Right lobe of liver (tissue), 6 donors: ENCODE data around the gene P2RY11. TPM values are rescaled to one million over a fixed set of nuclear protein-coding genes. Genes with fewer than 3 reads are reported as not detected.

ENCODE experiments used
- ATAC-seq, 4 donors: fragments of 200-7000 bp; cut with Tn5 transposase; one replicate each; pipeline ENCODE4 v1.9.1; 2020; ENCODE audit warnings: mild to moderate bottlenecking in 4 of 4, moderate library complexity in 4 of 4
- DNase-seq, 3 donors: peaks; one replicate each; pipeline ENCODE4 v3.0.0-alpha.2; 2020
- H3K27ac ChIP-seq, 3 donors: fragments of 200-600 bp; one replicate each; pipeline ENCODE4 v1.8.0; 2022
- H3K27me3 ChIP-seq, 2 donors: fragments of 200-600 bp; one replicate each; pipeline ENCODE4 v1.8.0; 2022
- H3K36me3 ChIP-seq, 4 donors: fragments of 200-600 bp; sonication (generic) in 1 of 4; one replicate each; pipeline versions ENCODE4 v1.5.1 to v1.8.0; 2017 to 2022; ENCODE audit warnings: control low read depth in 1 of 4
- H3K4me1 ChIP-seq, 4 donors: fragments of 200-600 bp; sonication (generic) in 1 of 4; one replicate each; pipeline versions ENCODE4 v1.5.1 to v1.8.0; 2017 to 2022; ENCODE audit warnings: control low read depth in 1 of 4
- H3K4me3 ChIP-seq, 3 donors: fragments of 200-600 bp; one replicate each; pipeline ENCODE4 v1.8.0; 2022
- H3K9me3 ChIP-seq, 4 donors: fragments of 200-600 bp; sonication (generic) in 1 of 4; one replicate each; pipeline versions ENCODE4 v1.5.1 to v1.8.0; 2017 to 2022; ENCODE audit warnings: control low read depth in 1 of 4
- CTCF ChIP-seq, 4 donors: fragments of 200-600 bp in 3 of 4; fragments of 450-650 bp in 1 of 4; IDR thresholded peaks; one replicate each; pipeline versions ENCODE4 v1.5.1 to v1.8.0; 2016 to 2022; ENCODE audit warnings: antibody characterized with exemption in 4 of 4, mild to moderate bottlenecking in 2 of 4
- POLR2A ChIP-seq: fragments of 450-650 bp; IDR thresholded peaks from one replicate; pipeline ENCODE4 v1.6.1; 2017; ENCODE audit warnings: antibody characterized with exemption, mild to moderate bottlenecking
- whole genome bisulfite sequencing: methylation state at CpG from one replicate; pipeline ENCODE4 v1.1.6; 2018; ENCODE audit warnings: low coverage, low lambda C conversion rate; ENCODE audit not compliant: insufficient coverage; ENCODE audit errors: missing lambda C conversion rate; 5-methylcytosine and 5-hydroxymethylcytosine counted together
- intact Hi-C, 2 donors: fragments of 100-400 bp; cut with DNase I; formaldehyde crosslinking; loops; one replicate each; pipeline versions ENCODE4 v1.11.2 to v1.14.1; 2022
- small RNA-seq, 2 experiments: library from RNA; depleted of rRNA; stranded (forward); fragments of <200 nt; gene quantifications; one replicate each; pipeline ENCODE3, GENCODE V24; 2016
- total RNA-seq, 6 experiments: library from RNA; depleted of rRNA in 2 of 6; stranded (reverse); fragments of >200 nt in 2 of 6; fragmentation: NEBNext Ultra II Directional in 3 of 6; extraction: Animal tissue kit (Norgen Biotek cat#: 25700) in 3 of 6; gene quantifications; one replicate each; pipeline versions ENCODE4 v1.1.0 to v1.2.4, GENCODE V29; 2016 to 2023
- donor health status: DM: no; HTN: yes; CAD: no.
- donor health status: DM: no; HTN: no; CAD: no.
- donor health status: DM: no; HTN: no; CAD: no.
- donor health status: DM: no; HTN: yes; CAD: no.
- donor health status: DM: no; HTN: yes; CAD: no.

P2RY11 gene
- total RNA-seq, 6 experiments from 2014 or later: 2.9 to 6.8 (median 5.0) TPM

- no peak for DNase-seq
- H3K27me3 ChIP-seq: no peaks in the 10 kb centered on the region
- no peak for ATAC-seq
These were observed 47.0 kb downstream of the P2RY11 start for GRCh38 chr19:10158485-10158884.

GRCh38 chr19:10159610-10160009 is 48.1 kb downstream of the P2RY11 start:
- Histone ChIP-seq H3K27me3 (no peaks in the 10 kb centered on the region), H3K9me3 (no peaks in the 10 kb centered on the region), H3K4me3 (no peak overlapping the region), H3K4me1 (no peaks in the 10 kb centered on the region), H3K36me3 (peaks cover 4 to 74% (median 31%) of the 10 kb centered on the region in 4 donors), H3K27ac (no peak overlapping the region)
- DNase-seq (no peak), ATAC-seq (no peak)
- intact Hi-C loops: no loop called here
- no peak for TF ChIP-seq POLR2A
- no peak for TF ChIP-seq CTCF (IDR thresholded peaks at IDR 0.05)
- WGBS: 93% methylated on average over 12 of the region's 16 CpGs

More at GRCh38 chr19:10158485-10158884, 47.0 kb downstream of the P2RY11 start:
- TF ChIP-seq CTCF (IDR thresholded peaks at IDR 0.05) (no peak), POLR2A (no peak)
- intact Hi-C loops: no loop called here
- Histone ChIP-seq H3K27ac (no peak overlapping the region), H3K9me3 (no peaks in the 10 kb centered on the region), H3K36me3 (peaks cover 4 to 84% (median 36%) of the 10 kb centered on the region in 4 donors), H3K4me1 (no peaks in the 10 kb centered on the region), H3K4me3 (no peak overlapping the region)
- WGBS: 80% methylated on average over 1 of the region's 11 CpGs

- Histone ChIP-seq H3K27ac (no peak overlapping the region), H3K9me3 (no peaks in the 10 kb centered on the region), H3K4me3 (no peak overlapping the region), H3K27me3 (no peaks in the 10 kb centered on the region), H3K4me1 (no peaks in the 10 kb centered on the region), H3K36me3 (peaks cover 0 to 57% (median 25%) of the 10 kb centered on the region in 4 donors)
- WGBS: no CpG with 5 or more reads among the region's 3 CpGs
- no peak for DNase-seq
- TF ChIP-seq CTCF (IDR thresholded peaks at IDR 0.05) (no peak), POLR2A (no peak)
- ATAC-seq: no peak
- intact Hi-C loops: no loop called here
These were observed 52.0 kb downstream of the P2RY11 start for GRCh38 chr19:10163536-10163935.

Small RNA genes lying within 50 kb of the gene (small RNA-seq; reads per million reads assigned to genes)
- gene SNORD105 (52.1 to 59.7 reads per million in 2 experiments), gene SNORD105B (2,100 to 2,421 reads per million in 2 experiments)

Other genes with a start within 250 kb of the P2RY11 start
- gene OLFM2, start 175.2 kb upstream of the P2RY11 start, total RNA-seq: 10 to 100 TPM in 5 of 6 experiments, 1 to 10 TPM in 1; 3.8 to 72.5 (median 31.8) TPM
- 10 to 100 TPM in 2 of 6 experiments, 1 to 10 TPM in 4; 3.3 to 20.2 (median 9.4) TPM for gene COL5A3, start 101.2 kb upstream of the P2RY11 start, total RNA-seq
- gene RDH8, start 98.2 kb upstream of the P2RY11 start, total RNA-seq: not detected
- 100 to 1,000 TPM in 1 of 6 experiments, 10 to 100 TPM in 5; 68.5 to 119 (median 88.9) TPM for gene SHFL, start 25.4 kb upstream of the P2RY11 start, total RNA-seq
- gene ANGPTL6, start 9.0 kb upstream of the P2RY11 start, total RNA-seq: 10 to 100 TPM; 12.6 to 18.6 (median 15.0) TPM
- gene PPAN, start 5.3 kb upstream of the P2RY11 start, total RNA-seq: 10 to 100 TPM; 11.2 to 19.9 (median 18.4) TPM
- gene EIF3G, start 8.2 kb downstream of the P2RY11 start, total RNA-seq: 100 to 1,000 TPM in 2 of 6 experiments, 10 to 100 TPM in 4; 68.5 to 142 (median 81.4) TPM
- 10 to 100 TPM; 12.6 to 37.3 (median 24.4) TPM for gene DNMT1, start 83.3 kb downstream of the P2RY11 start, total RNA-seq
- 1 to 10 TPM; 1.7 to 6.6 (median 4.1) TPM for gene S1PR2, start 119.6 kb downstream of the P2RY11 start, total RNA-seq
- 100 to 1,000 TPM in 1 of 6 experiments, 10 to 100 TPM in 5; 33.7 to 109 (median 38.2) TPM for gene MRPL4, start 140.5 kb downstream of the P2RY11 start, total RNA-seq
- 100 to 1,000 TPM in 1 of 6 experiments, 10 to 100 TPM in 4, 1 to 10 TPM in 1; 4.6 to 186 (median 38.5) TPM for gene ICAM1, start 159.4 kb downstream of the P2RY11 start, total RNA-seq
- 1 to 10 TPM in 1 of 6 experiments, under 1 TPM in 2, not detected in 3; 0.62 to 1.6 (median 0.80) TPM for gene ICAM4, start 175.3 kb downstream of the P2RY11 start, total RNA-seq
- under 1 TPM in 3 of 6 experiments, not detected in 3; 0.06 to 0.27 (median 0.24) TPM for gene ICAM5, start 178.3 kb downstream of the P2RY11 start, total RNA-seq
- 1 to 10 TPM in 5 of 6 experiments, under 1 TPM in 1; 0.62 to 4.4 (median 1.5) TPM for gene ZGLP1, start 198.1 kb downstream of the P2RY11 start, total RNA-seq
- 10 to 100 TPM in 4 of 6 experiments, 1 to 10 TPM in 2; 8.9 to 17.1 (median 10.7) TPM for gene FDX2, start 204.3 kb downstream of the P2RY11 start, total RNA-seq
- 1 to 10 TPM; 5.2 to 9.5 (median 7.1) TPM for gene RAVER1, start 221.8 kb downstream of the P2RY11 start, total RNA-seq
- gene ICAM3, start 227.9 kb downstream of the P2RY11 start, total RNA-seq: 10 to 100 TPM; 11.4 to 35.5 (median 22.4) TPM